Loucy (cell line): ENCODE data around the gene ARHGAP19.
A peak's percentile ranks its signal among the peaks of the same experiment; 100 is the strongest.
"Not testable (repeated sequence)": the region's sequence is repeated elsewhere in the genome, so short reads cannot be mapped to it uniquely, and the experiment has no call there.

Experiments used
- H2AFZ ChIP-seq: fragments of 200-600 bp; sonication (generic); 2 replicates; pipeline ENCODE4 v1.6.0; 2016; ENCODE audit warnings: antibody characterized with exemption, mild to moderate bottlenecking, low read length, moderate library complexity
- H3F3A ChIP-seq: fragments of 200-600 bp; 2 replicates; pipeline ENCODE4 v1.6.0; 2016; ENCODE audit warnings: antibody characterized with exemption, low read depth, mild to moderate bottlenecking
- H3K27me3 ChIP-seq: fragments of 200-600 bp; sonication (generic); 2 replicates; pipeline ENCODE4 v1.6.1; 2014; ENCODE audit warnings: low read length, mild to moderate bottlenecking; ENCODE audit not compliant: insufficient read depth, poor library complexity, severe bottlenecking
- H3K36me3 ChIP-seq: fragments of 200-600 bp; sonication (generic); 2 replicates; pipeline ENCODE4 v1.6.1; 2016; ENCODE audit warnings: low read length; ENCODE audit not compliant: insufficient read depth
- H3K4me1 ChIP-seq: fragments of 200-600 bp; sonication (generic); 2 replicates; pipeline ENCODE4 v1.5.1; 2014; ENCODE audit warnings: low read length, mild to moderate bottlenecking; ENCODE audit not compliant: insufficient read depth, poor library complexity, severe bottlenecking
- H3K4me2 ChIP-seq: fragments of 200-600 bp; sonication (generic); 2 replicates; pipeline ENCODE4 v1.6.0; 2014; ENCODE audit warnings: antibody characterized with exemption, low read length, low read depth, mild to moderate bottlenecking; ENCODE audit not compliant: poor library complexity, severe bottlenecking
- H3K4me3 ChIP-seq: fragments of 200-600 bp; sonication (generic); 2 replicates; pipeline ENCODE4 v1.5.1; 2014; ENCODE audit warnings: low read length, mild to moderate bottlenecking, mixed read lengths; ENCODE audit not compliant: poor library complexity, severe bottlenecking
- H3K79me2 ChIP-seq: fragments of 200-600 bp; sonication (generic); 2 replicates; pipeline ENCODE4 v1.6.1; 2014; ENCODE audit warnings: low read length; ENCODE audit not compliant: insufficient read depth
- H3K9ac ChIP-seq: fragments of 200-600 bp; sonication (generic); 2 replicates; pipeline ENCODE4 v1.6.0; 2014; ENCODE audit warnings: mild to moderate bottlenecking, low read depth, low read length, moderate library complexity; ENCODE audit not compliant: poor library complexity, severe bottlenecking
- H3K9me2 ChIP-seq: fragments of 200-600 bp; sonication (generic); replicated peaks from 2 replicates; pipeline ENCODE4 v1.6.1; 2016; ENCODE audit warnings: low read depth, low read length, mixed read lengths
- H3K9me3 ChIP-seq: fragments of 200-600 bp; sonication (generic); 2 replicates; pipeline ENCODE4 v1.6.1; 2014; ENCODE audit warnings: mild to moderate bottlenecking, antibody characterized with exemption, low read length, low read depth; ENCODE audit not compliant: insufficient read depth
- H4K20me1 ChIP-seq: fragments of 200-600 bp; sonication (generic); 2 replicates; pipeline ENCODE4 v1.6.0; 2014; ENCODE audit warnings: antibody characterized with exemption, low read length, mild to moderate bottlenecking; ENCODE audit not compliant: insufficient read depth, poor library complexity, severe bottlenecking
- CTCF ChIP-seq: fragments of 200-600 bp; sonication (generic); conservative IDR thresholded peaks from 2 replicates; pipeline ENCODE4 v1.5.1; 2014; ENCODE audit warnings: mild to moderate bottlenecking, antibody characterized with exemption, low read length
- EZH2phosphoT487 ChIP-seq: fragments of 200-600 bp; IDR thresholded peaks from 2 replicates; pipeline ENCODE4 v1.6.1; 2018; ENCODE audit warnings: antibody characterized with exemption, mild to moderate bottlenecking, moderate library complexity, borderline replicate concordance

The ARHGAP19 gene

GRCh38 chr10:97297556-97298222 is 5.3 kb upstream of the ARHGAP19 start:
- H2AFZ ChIP-seq: peak overlapping the region; percentile 55; the same call in 1 of the 2 replicates
- no peaks in the 10 kb centered on the region for H3K9me2 ChIP-seq
- no peaks in the 10 kb centered on the region for H3K4me1 ChIP-seq
- no peaks in the 10 kb centered on the region for H3K36me3 ChIP-seq
- H3K79me2 ChIP-seq: no peaks in the 10 kb centered on the region
- H3F3A ChIP-seq: no peaks in the 10 kb centered on the region
- no peaks in the 10 kb centered on the region for H3K9me3 ChIP-seq
- TF ChIP-seq EZH2phosphoT487 (no peak), CTCF (no peak)
- no peaks in the 10 kb centered on the region for H3K27me3 ChIP-seq
- H3K4me3 ChIP-seq: no peak overlapping the region
- no peak overlapping the region for H3K4me2 ChIP-seq
- no peaks in the 10 kb centered on the region for H4K20me1 ChIP-seq
- no peak overlapping the region for H3K9ac ChIP-seq

DNA sequence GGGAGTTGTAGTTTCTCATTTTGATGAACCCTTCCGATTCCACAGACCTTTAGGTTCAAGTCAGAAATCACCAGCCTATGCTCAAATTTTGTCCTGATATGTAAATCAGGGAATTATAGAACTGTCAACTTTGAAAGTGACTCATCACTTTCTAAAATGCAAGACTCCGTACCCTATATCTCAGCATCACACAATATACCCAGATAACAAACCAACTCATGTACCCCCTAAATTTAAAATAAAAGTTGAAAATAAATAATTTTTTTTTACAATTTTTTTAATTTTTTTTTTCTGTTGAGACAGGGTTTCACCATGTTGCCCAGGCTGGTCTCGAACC is 393 bp upstream of the ARHGAP19 start:
- Histone ChIP-seq H3K79me2 (peaks cover 32% of the 10 kb centered on the region), H3F3A (no peaks in the 10 kb centered on the region; the same call in 1 of the 2 replicates), H4K20me1 (no peaks in the 10 kb centered on the region), H3K27me3 (no peaks in the 10 kb centered on the region), H3K4me1 (peaks cover 16% of the 10 kb centered on the region), H3K36me3 (no peaks in the 10 kb centered on the region), H3K9ac (no peak overlapping the region), H3K9me3 (no peaks in the 10 kb centered on the region), H3K4me2 (peak overlapping the region; percentile 40), H3K9me2 (no peaks in the 10 kb centered on the region), H3K4me3 (peak overlapping the region; percentile 83), H2AFZ (peak overlapping the region; percentile 61; the same call in 1 of the 2 replicates)
- TF ChIP-seq CTCF (no peak), EZH2phosphoT487 (no peak)

DNA sequence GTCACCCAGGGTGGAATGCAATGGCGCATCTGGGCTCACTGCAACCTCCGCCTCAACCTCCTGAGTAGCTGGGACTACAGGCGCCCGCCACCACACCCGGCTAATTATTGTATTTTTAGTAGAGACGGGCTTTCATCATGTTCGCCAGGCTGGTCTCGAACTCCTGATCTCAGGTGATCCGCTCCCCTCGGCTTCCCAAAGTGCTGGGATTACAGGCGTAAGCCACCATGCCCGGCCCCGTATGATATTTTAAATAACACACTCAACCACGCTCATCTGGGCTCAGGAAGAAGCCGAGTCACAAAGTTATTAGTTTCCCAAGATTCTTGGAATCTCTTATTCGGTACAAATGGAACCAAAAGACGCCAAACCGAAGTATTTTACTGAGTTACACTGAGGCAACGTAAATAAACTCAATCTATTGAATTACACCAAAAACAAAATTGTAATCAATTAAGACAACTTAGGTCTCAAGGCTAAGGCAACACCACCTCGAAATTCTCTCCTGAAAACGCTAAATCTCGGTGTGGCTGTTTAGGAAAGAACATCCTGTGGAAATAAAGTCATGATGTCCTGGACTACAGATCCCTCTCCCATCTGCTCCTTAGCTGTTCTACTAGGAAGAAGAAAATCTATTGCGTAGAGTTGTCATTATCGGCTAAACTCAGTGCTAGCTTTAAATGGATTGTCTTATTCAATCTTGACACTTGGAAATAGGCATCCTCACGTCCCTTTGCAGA is 910 bp downstream of the ARHGAP19 start:
- peaks cover 16% of the 10 kb centered on the region for H3K4me1 ChIP-seq
- peak overlapping the region; percentile 81 for H3K4me2 ChIP-seq
- TF ChIP-seq EZH2phosphoT487 (no peak), CTCF (no peak)
- no peaks in the 10 kb centered on the region for H3K9me3 ChIP-seq
- H2AFZ ChIP-seq: peak overlapping the region; percentile 93
- H3F3A ChIP-seq: no peaks in the 10 kb centered on the region; the same call in 1 of the 2 replicates
- H4K20me1 ChIP-seq: no peaks in the 10 kb centered on the region
- no peaks in the 10 kb centered on the region for H3K9me2 ChIP-seq
- peak overlapping the region; percentile 90 for H3K9ac ChIP-seq
- peaks cover 43% of the 10 kb centered on the region for H3K79me2 ChIP-seq
- H3K36me3 ChIP-seq: no peaks in the 10 kb centered on the region
- H3K27me3 ChIP-seq: no peaks in the 10 kb centered on the region
- H3K4me3 ChIP-seq: peak overlapping the region; percentile 83

DNA sequence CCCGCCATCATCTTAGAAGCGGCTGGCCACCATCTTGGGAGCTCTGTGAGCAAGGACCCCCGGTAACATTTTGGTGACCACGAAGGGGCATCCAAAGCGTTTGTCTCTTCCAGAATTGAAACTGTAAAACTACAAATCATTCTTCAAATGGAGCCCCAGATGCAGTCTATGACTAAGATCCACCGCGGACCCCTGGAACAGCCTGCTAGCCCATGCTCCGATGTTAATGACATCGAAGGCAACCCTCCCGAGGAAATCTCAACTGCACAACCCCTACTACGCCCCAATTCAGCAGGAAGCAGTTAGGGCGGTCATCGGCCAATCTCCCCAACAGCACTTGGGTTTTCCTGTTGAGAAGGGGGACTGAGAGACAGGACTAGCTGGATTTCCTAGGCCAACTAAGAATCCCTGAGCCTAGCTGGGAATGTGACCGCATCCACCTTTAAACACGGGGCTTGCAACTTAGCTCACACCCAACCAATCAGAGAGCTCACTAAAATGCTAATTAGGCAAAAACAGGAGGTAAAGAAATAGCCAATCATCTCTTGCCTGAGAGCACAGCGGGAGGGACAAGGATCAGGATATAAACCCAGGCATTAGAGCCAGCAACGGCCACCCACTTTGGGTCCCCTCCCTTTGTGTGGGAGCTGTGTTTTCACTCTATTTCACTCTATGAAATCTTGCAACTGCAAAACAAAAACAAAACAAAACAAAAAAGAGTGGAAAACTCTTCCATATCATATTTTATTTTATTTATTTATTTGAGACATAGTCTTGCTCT is 1.7 kb downstream of the ARHGAP19 start:
- Histone ChIP-seq H3K4me1 (peaks cover 16% of the 10 kb centered on the region), H3K4me2 (peak overlapping the region; percentile 81), H3K79me2 (peaks cover 51% of the 10 kb centered on the region), H3K9ac (peak overlapping the region; percentile 90), H3K4me3 (peak overlapping the region; percentile 83)
- H3K36me3 ChIP-seq, H3K27me3 ChIP-seq, H2AFZ ChIP-seq, H3K9me2 ChIP-seq, H3K9me3 ChIP-seq, H4K20me1 ChIP-seq, H3F3A ChIP-seq: not testable (repeated sequence)

- not testable (repeated sequence) for H3K27me3 ChIP-seq, H3K9ac ChIP-seq, H3K9me3 ChIP-seq, H4K20me1 ChIP-seq, H2AFZ ChIP-seq, H3K9me2 ChIP-seq, H3F3A ChIP-seq, H3K36me3 ChIP-seq
- Histone ChIP-seq H3K4me3 (peak overlapping the region; percentile 83), H3K4me1 (peaks cover 16% of the 10 kb centered on the region), H3K79me2 (peaks cover 54% of the 10 kb centered on the region), H3K4me2 (peak overlapping the region; percentile 81)
Measured at GRCh38 chr10:97290076-97290475, 2.4 kb downstream of the ARHGAP19 start.
